DOHH2 (cell line): ENCODE results near the gene GJB2.

Experiments
- CTCF ChIP-seq: fragments of 200-600 bp; sonication (generic); IDR thresholded peaks from one replicate; pipeline ENCODE4 v1.5.1; 2014; ENCODE audit warnings: antibody characterized with exemption, mild to moderate bottlenecking, low read depth, low read length; ENCODE audit not compliant: poor library complexity, severe bottlenecking
- EZH2phosphoT487 ChIP-seq: fragments of 200-600 bp; sonication (generic); IDR thresholded peaks from 2 replicates; pipeline ENCODE4 v1.6.1; 2017; ENCODE audit warnings: borderline replicate concordance, mild to moderate bottlenecking, antibody characterized with exemption, low read length, moderate library complexity, mixed read lengths

GRCh38 chr13:20190076-20190475 lies 2.7 kb downstream of the GJB2 start:
- TF ChIP-seq CTCF (no peak), EZH2phosphoT487 (no peak)
